Ammon's horn (tissue), 1 donor: Measurements from ENCODE around the gene SGO2.
A peak's percentile ranks its signal among the peaks of the same experiment; 100 is the strongest.

Experiments used
- DNase-seq: peaks from one replicate; pipeline ENCODE4 v3.0.0-alpha.2; 2016; ENCODE audit warnings: low spot score

The SGO2 gene, protein sequence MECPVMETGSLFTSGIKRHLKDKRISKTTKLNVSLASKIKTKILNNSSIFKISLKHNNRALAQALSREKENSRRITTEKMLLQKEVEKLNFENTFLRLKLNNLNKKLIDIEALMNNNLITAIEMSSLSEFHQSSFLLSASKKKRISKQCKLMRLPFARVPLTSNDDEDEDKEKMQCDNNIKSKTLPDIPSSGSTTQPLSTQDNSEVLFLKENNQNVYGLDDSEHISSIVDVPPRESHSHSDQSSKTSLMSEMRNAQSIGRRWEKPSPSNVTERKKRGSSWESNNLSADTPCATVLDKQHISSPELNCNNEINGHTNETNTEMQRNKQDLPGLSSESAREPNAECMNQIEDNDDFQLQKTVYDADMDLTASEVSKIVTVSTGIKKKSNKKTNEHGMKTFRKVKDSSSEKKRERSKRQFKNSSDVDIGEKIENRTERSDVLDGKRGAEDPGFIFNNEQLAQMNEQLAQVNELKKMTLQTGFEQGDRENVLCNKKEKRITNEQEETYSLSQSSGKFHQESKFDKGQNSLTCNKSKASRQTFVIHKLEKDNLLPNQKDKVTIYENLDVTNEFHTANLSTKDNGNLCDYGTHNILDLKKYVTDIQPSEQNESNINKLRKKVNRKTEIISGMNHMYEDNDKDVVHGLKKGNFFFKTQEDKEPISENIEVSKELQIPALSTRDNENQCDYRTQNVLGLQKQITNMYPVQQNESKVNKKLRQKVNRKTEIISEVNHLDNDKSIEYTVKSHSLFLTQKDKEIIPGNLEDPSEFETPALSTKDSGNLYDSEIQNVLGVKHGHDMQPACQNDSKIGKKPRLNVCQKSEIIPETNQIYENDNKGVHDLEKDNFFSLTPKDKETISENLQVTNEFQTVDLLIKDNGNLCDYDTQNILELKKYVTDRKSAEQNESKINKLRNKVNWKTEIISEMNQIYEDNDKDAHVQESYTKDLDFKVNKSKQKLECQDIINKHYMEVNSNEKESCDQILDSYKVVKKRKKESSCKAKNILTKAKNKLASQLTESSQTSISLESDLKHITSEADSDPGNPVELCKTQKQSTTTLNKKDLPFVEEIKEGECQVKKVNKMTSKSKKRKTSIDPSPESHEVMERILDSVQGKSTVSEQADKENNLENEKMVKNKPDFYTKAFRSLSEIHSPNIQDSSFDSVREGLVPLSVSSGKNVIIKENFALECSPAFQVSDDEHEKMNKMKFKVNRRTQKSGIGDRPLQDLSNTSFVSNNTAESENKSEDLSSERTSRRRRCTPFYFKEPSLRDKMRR

DNA sequence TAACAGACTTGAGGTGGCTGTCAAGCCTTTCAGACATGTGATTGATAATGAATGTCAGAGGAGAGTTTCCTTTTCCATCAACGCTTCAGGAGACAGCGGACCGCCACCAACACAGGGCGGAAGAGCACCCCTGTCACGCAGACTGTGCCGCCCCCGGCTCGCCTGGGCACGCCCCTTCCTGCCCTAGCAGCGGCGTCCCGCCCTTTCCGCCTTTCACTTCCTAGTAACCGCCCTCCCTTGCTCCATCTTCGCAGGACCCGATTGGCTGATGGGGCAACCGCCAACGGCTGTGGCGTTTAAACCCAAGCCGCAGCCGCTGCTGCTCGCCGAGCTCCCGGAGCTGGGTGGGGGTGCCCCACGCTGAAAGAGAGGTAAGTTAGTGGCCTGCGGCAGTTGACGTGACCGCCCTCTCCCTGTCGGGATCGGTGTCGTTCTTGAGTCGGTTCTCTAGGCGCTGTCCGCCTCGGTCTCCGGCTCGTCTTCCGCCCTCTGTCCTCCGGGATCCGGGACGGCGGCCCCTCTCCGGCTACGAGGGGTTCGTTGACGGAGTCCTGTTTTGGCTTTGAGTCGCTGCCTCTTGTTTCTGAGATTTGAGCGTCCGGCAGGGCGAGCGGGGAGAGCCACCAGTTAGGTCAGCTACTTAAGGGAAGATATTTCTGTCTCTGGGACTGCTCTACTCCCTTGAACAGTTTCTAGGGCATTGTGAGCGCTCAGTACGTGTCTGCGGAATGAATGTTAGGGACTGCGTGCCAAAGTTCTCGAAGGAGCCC is at the start of gene SGO2:
TSS of gene SGO2 (plus strand) at position 326 of the 770 bp plus-strand sequence. CDS start 6,769 bp downstream, outside the sequence.
- DNase-seq = peak; percentile 99

- DNase-seq = no peak
These were observed 49.2 kb upstream of the SGO2 start for GRCh38 chr2:200476836-200477235.

DNA sequence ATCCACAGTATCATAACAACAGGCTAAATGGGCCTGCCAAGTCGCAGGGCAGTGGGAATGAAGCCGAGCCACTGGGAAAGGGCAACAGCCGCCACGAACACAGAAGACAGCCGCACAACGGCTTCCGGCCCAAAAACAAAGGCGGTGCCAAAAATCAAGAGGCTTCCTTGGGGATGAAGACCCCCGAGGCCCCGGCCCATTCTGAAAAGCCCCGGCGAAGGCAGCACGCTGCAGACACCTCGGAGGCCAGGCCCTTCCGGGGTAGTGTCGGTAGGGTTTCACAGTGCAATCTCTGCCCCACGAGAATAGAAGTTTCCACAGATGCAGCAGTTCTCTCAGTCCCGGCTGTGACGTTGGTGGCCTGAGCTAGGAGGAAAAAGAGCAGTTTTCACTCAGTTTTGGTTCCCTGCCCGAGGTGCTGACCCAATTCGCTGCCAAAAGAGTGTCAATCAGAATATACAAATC is 48.3 kb upstream of the SGO2 start:
- DNase-seq = peak; percentile 65

DNA sequence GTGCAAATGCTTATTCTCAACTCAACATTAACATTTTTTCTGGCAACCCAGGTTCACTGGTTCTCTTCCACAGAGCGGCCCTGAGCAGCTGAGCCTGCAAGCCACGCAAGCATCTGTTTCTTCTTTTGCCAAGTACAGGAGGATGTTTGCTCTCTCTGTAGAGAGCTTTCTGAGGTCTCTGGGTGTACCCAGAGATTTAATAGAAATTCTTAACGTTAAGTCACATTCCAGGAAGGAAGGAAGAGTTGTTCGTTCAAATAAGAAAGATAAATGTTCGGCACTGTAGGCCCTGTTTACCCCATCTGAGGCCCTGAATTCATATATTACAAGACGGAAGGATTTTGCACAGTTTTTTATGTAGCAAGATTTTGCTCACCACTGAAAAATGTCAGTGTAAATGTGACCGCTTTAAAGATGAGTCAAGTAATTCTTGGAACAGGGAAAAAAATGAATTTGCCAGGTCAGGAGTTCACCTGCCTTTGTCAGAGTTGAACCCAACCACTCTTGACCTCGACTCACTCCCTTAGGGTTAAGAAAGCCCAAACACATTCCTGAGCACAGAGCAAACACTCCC is 46.2 kb upstream of the SGO2 start:
- DNase-seq = no peak

DNA sequence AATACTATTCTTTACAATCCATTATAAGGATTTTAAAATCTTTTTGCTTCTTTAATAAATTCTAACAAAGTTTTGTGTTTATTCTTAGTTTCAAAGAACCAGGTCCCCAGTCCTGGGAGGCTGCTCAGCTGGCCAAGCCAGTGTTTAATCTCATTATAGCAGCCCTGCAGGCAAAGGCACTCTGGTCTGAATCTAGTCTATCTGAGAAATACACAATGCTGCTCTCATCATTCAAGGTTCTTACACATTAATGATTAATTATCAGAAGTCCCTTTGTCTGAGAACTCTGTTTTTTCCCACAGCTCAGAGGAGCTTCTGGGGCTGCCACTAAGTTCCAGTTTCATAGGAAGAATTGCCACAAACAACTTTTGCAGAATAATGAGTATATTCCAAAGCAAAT is 43.8 kb upstream of the SGO2 start:
- DNase-seq = no peak

GRCh38 chr2:200483729-200484198 is 42.2 kb upstream of the SGO2 start:
- no peak for DNase-seq

GRCh38 chr2:200484934-200485333 is 41.1 kb upstream of the SGO2 start:
- no peak for DNase-seq

GRCh38 chr2:200486529-200486928 is 39.5 kb upstream of the SGO2 start:
- no peak for DNase-seq

- no peak for DNase-seq
These were observed 37.8 kb upstream of the SGO2 start for GRCh38 chr2:200488169-200488568.

DNA sequence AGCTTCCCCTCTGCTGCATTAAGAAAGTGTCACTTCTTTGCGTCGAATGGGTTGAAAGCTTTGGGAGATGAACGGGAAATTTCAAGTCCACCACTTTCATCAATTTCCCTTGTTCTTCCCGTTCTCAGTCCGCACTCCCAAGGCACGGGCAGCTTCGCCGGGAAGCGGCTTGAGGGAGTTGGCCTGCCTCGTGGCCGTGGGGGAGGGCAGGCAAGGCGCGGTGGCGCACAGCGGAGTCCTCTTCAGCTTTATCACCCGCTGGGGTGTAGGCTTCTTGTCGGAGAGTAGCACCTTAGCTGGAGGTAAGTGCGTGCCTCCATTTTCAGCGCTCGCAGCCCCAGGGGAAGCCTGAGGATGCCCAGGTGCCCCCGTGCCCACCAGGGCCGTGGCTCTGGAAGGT is 36.0 kb upstream of the SGO2 start:
- no peak for DNase-seq

GRCh38 chr2:200492656-200493055 is 33.4 kb upstream of the SGO2 start:
- DNase-seq = no peak

GRCh38 chr2:200494048-200494447 is 32.0 kb upstream of the SGO2 start:
- no peak for DNase-seq

- DNase-seq = no peak
These were observed 29.3 kb upstream of the SGO2 start for GRCh38 chr2:200496696-200497095.

GRCh38 chr2:200498402-200499162 is 27.4 kb upstream of the SGO2 start:
- no peak for DNase-seq

DNA sequence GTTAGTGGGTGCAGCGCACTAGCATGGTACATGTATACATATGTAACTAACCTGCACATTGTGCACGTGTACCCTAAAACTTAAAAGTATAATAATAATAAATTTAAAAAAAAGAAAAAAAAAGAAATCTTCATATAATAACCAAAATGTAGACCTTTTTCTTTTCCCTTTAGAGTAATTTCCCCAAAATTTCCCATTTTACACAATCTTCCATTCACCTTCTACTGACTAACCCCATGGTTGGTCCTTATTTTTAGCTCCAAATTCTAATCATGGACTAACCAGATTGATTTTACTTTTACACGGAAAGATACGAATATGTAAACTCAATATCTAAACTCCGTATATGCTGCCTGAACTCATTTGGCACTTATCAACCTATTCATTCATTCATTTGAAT is 23.8 kb upstream of the SGO2 start:
- no peak for DNase-seq

DNA sequence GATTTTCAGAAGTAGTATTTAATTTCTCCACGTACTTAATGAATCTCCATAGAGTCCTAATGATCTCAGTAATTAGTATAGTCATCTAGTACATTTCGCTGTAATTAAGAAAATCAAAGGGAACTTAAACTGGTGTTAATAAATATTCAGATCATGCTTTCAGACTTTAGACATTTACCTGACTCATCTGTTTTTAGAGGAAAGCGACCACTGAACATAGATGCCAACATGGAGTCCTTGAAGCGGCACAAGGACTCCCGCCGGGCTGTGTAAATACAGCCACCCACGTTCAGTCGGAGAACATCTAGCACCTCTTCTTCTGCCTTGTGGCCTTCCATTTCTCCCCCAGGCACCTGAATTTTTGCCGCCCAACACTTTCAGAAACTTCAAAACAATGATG is 19.3 kb upstream of the SGO2 start:
- no peak for DNase-seq

- no peak for DNase-seq
These were observed 18.8 kb upstream of the SGO2 start for GRCh38 chr2:200507179-200507578.

GRCh38 chr2:200509235-200509611 is 16.8 kb upstream of the SGO2 start:
- peak; percentile 12 for DNase-seq

- peak; percentile 94 for DNase-seq
These were observed 16.2 kb upstream of the SGO2 start, which contains the start of gene KCTD18 for GRCh38 chr2:200509612-200510433. KCTD18 (minus strand) TSS chr2:200510068; CDS start chr2:200507016, 3,052 bp downstream.
